Right cardiac atrium (tissue), 5 donors: ENCODE data around the gene PIK3IP1. TPM values are rescaled to one million over a fixed set of nuclear protein-coding genes. Genes with fewer than 3 reads are reported as not detected.

Experiments used
- ATAC-seq, 2 donors: fragments of 200-7000 bp; cut with Tn5 transposase; one replicate each; pipeline versions ENCODE4 v1.8.0 to v1.9.1; 2020; ENCODE audit warnings: moderate library complexity in 2 of 2, mild to moderate bottlenecking in 1 of 2
- DNase-seq, 3 donors: peaks; one replicate each; pipeline ENCODE4 v3.0.0-alpha.2; 2020
- H3K27ac ChIP-seq: one replicate; pipeline ENCODE4 v1.5.1; 2013; ENCODE audit warnings: mild to moderate bottlenecking, low read length, control low read depth, moderate library complexity
- H3K27me3 ChIP-seq: one replicate; pipeline ENCODE4 v1.6.1; 2013; ENCODE audit not compliant: control insufficient read depth, insufficient read depth
- H3K4me1 ChIP-seq: one replicate; pipeline ENCODE4 v1.6.1; 2013; ENCODE audit warnings: low read length; ENCODE audit not compliant: control insufficient read depth, insufficient read depth
- H3K4me3 ChIP-seq: one replicate; pipeline ENCODE4 v1.5.1; 2013; ENCODE audit warnings: low read length, control low read depth
- H3K9me3 ChIP-seq: one replicate; pipeline ENCODE4 v1.6.1; 2013; ENCODE audit warnings: low read length; ENCODE audit not compliant: control insufficient read depth
- WGBS: extraction: QIAGEN DNeasy Blood & Tissue Kit; methylation state at CpG from one replicate; pipeline ENCODE4 v1.1.7; 2013; 5-methylcytosine and 5-hydroxymethylcytosine counted together
- intact Hi-C, 4 donors: fragments of 100-400 bp; cut with DNase I; formaldehyde crosslinking; loops; one replicate each; pipeline versions ENCODE4 v1.11.0 to v1.14.0; 2022 to 2023
- polyA plus RNA-seq: library from polyadenylated mRNA; stranded (reverse); fragments of 200-250 nt; gene quantifications from one replicate; pipeline ENCODE4 v1.2.3, GENCODE V29; 2013
- total RNA-seq, 4 donors: library from RNA; stranded (reverse); fragmentation: NEBNext Ultra II Directional; extraction: Animal tissue kit (Norgen Biotek cat#: 25700); gene quantifications; one replicate each; pipeline ENCODE4 v1.2.1, GENCODE V29; 2021
- donor health status: healthy with polysubstance abuse.
- donor health status: DM: no; HTN: yes; CAD: no.
- donor health status: DM: no; HTN: no; CAD: no.
- donor health status: DM: no; HTN: yes; CAD: no; lungs with severe emphysema.
- donor health status: DM: yes; HTN: yes; CAD: no.

The PIK3IP1 gene
- total and polyA plus RNA-seq, 5 donors: 5.9 to 17.6 (median 13.9) TPM

DNA sequence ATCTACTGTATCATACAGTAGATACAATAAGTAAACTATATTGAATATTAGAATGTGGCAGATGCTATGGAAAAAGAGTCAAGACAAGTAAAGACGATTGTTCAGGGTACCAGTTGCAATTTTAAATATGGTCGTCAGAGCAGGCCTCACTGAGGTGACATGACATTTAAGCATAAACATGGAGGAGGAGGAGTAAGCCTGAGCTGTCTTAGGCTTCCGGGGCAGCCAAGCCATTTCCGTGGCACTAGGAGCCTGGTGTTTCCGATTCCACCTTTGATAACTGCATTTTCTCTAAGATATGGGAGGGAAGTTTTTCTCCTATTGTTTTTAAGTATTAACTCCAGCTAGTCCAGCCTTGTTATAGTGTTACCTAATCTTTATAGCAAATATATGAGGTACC lies 14.5 kb downstream of the PIK3IP1 start:
- Histone ChIP-seq H3K27ac (no peak overlapping the region), H3K4me3 (no peak overlapping the region), H3K27me3 (no peaks in the 10 kb centered on the region), H3K4me1 (no peaks in the 10 kb centered on the region), H3K9me3 (no peaks in the 10 kb centered on the region)
- 80% methylated on average over 5 of the region's 5 CpGs for WGBS
- intact Hi-C loops: no loop called here
- DNase-seq (no peak), ATAC-seq (no peak)

DNA sequence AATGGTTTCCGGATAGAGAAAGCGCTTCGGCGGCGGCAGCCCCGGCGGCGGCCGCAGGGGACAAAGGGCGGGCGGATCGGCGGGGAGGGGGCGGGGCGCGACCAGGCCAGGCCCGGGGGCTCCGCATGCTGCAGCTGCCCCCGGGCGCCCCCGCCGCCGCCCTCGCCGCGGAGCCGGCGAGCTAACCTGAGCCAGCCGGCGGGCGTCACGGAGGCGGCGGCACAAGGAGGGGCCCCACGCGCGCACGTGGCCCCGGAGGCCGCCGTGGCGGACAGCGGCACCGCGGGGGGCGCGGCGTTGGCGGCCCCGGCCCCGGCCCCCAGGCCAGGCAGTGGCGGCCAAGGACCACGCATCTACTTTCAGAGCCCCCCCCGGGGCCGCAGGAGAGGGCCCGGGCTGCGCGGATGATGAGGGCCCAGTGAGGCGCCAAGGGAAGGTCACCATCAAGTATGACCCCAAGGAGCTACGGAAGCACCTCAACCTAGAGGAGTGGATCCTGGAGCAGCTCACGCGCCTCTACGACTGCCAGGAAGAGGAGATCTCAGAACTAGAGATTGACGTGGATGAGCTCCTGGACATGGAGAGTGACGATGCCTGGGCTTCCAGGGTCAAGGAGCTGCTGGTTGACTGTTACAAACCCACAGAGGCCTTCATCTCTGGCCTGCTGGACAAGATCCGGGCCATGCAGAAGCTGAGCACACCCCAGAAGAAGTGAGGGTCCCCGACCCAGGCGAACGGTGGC lies 15.7 kb downstream of the PIK3IP1 start:
- DNase-seq (no peak), ATAC-seq (no peak)
- Histone ChIP-seq H3K27ac (no peak overlapping the region), H3K4me3 (no peak overlapping the region), H3K27me3 (no peaks in the 10 kb centered on the region), H3K9me3 (no peaks in the 10 kb centered on the region), H3K4me1 (no peaks in the 10 kb centered on the region)
- 94% methylated on average over 67 of the region's 69 CpGs for WGBS
- intact Hi-C loops: no loop called here

GRCh38 chr22:31275576-31275975 lies 16.7 kb downstream of the PIK3IP1 start:
- H3K4me3 ChIP-seq: no peak overlapping the region
- DNase-seq: no peak
- no peak overlapping the region for H3K27ac ChIP-seq
- no peak for ATAC-seq
- no peaks in the 10 kb centered on the region for H3K9me3 ChIP-seq
- no peaks in the 10 kb centered on the region for H3K4me1 ChIP-seq
- no peaks in the 10 kb centered on the region for H3K27me3 ChIP-seq
- WGBS: 75% methylated on average over 5 of the region's 5 CpGs
- intact Hi-C loops: no loop called here

DNA sequence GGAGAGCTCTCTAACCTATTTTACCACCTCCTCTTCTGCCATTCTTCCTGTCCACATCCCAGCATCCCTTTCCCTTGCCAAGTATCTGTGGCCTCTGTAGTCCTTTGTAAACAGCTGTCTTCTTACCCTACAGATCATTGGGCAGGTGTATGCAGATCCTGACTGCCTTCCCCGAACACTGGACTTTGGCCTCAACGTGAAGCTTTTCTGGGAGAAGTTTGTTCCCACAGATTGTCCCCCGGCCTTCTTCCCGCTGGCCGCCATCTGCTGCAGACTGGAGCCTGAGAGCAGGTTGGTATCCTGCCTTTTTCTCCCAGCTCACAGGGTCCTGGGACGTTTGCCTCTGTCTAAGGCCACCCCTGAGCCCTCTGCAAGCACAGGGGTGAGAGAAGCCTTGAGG lies 17.3 kb downstream of the PIK3IP1 start:
- Histone ChIP-seq H3K27me3 (no peaks in the 10 kb centered on the region), H3K4me1 (no peaks in the 10 kb centered on the region), H3K4me3 (no peak overlapping the region), H3K9me3 (no peaks in the 10 kb centered on the region), H3K27ac (no peak overlapping the region)
- intact Hi-C loops: no loop called here
- no peak for ATAC-seq
- no peak for DNase-seq
- 88% methylated on average over 6 of the region's 6 CpGs for WGBS

- no peaks in the 10 kb centered on the region for H3K27me3 ChIP-seq
- no peaks in the 10 kb centered on the region for H3K4me1 ChIP-seq
- DNase-seq (no peak), ATAC-seq (no peak)
- no peak overlapping the region for H3K4me3 ChIP-seq
- intact Hi-C loops: loop anchor here in 2 of 4 donors (5.0 kb wide), 2 partner anchors 57 to 62 kb away; partner anchors contain the start of gene LIMK2 (in 1 of the 2)
- 82% methylated on average over 3 of the region's 3 CpGs for WGBS
- H3K27ac ChIP-seq: no peak overlapping the region
- H3K9me3 ChIP-seq: no peaks in the 10 kb centered on the region
Observed at GRCh38 chr22:31274017-31274416, 18.3 kb downstream of the PIK3IP1 start.

- no peaks in the 10 kb centered on the region for H3K4me1 ChIP-seq
- H3K27ac ChIP-seq: no peak overlapping the region
- ATAC-seq (peak; percentile 69 to 70), DNase-seq (no peak)
- no peak overlapping the region for H3K4me3 ChIP-seq
- intact Hi-C loops: loop anchor here in 2 of 4 donors (5.0 kb wide), 2 partner anchors 55 to 60 kb away; partner anchors contain the start of gene LIMK2 (in 1 of the 2)
- WGBS: 71% methylated on average over 15 of the region's 15 CpGs
- H3K27me3 ChIP-seq: no peaks in the 10 kb centered on the region
- no peaks in the 10 kb centered on the region for H3K9me3 ChIP-seq
Observed at GRCh38 chr22:31272522-31273446, 19.5 kb downstream of the PIK3IP1 start.

- ATAC-seq (no peak), DNase-seq (no peak)
- H3K4me1 ChIP-seq: no peaks in the 10 kb centered on the region
- no peaks in the 10 kb centered on the region for H3K27me3 ChIP-seq
- WGBS: 74% methylated on average over 3 of the region's 3 CpGs
- intact Hi-C loops: loop anchor here in 2 of 4 donors (5.0 kb wide), 2 partner anchors 54 to 59 kb away; partner anchors contain the start of gene LIMK2 (in 1 of the 2)
- no peak overlapping the region for H3K4me3 ChIP-seq
- H3K9me3 ChIP-seq: no peaks in the 10 kb centered on the region
- H3K27ac ChIP-seq: peak overlapping the region; percentile 45
Observed at GRCh38 chr22:31271485-31271884, 20.8 kb downstream of the PIK3IP1 start.

DNA sequence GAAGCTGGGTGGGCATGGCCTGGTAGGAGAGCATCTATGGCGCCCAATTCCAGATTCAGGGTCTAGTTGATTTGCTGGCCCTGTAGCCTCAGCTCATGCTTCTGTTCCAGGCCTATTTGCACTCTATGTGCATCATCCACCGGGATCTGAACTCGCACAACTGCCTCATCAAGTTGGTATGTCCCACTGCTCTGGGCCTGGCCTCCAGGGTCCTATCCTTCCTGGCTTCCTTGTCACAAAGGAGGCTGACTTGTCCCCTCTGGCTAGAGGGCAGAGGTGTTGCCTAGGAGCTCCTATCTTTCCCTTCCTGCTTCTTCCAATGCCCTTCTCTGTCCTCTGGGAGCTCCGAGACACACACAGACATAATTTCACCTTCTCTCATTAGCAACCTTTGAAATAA lies 21.3 kb downstream of the PIK3IP1 start:
- no peak for DNase-seq
- no peak overlapping the region for H3K27ac ChIP-seq
- no peak overlapping the region for H3K4me3 ChIP-seq
- H3K27me3 ChIP-seq: no peaks in the 10 kb centered on the region
- ATAC-seq: no peak
- no peaks in the 10 kb centered on the region for H3K9me3 ChIP-seq
- H3K4me1 ChIP-seq: no peaks in the 10 kb centered on the region
- intact Hi-C loops: loop anchor here in 2 of 4 donors (5.0 kb wide), 2 partner anchors 54 to 59 kb away; partner anchors contain the start of gene LIMK2 (in 1 of the 2)
- WGBS: 91% methylated on average over 4 of the region's 4 CpGs

GRCh38 chr22:31269892-31270579 lies 22.3 kb downstream of the PIK3IP1 start:
- Histone ChIP-seq H3K27me3 (no peaks in the 10 kb centered on the region), H3K9me3 (no peaks in the 10 kb centered on the region), H3K27ac (no peak overlapping the region), H3K4me3 (no peak overlapping the region), H3K4me1 (no peaks in the 10 kb centered on the region)
- intact Hi-C loops: loop anchor here in 2 of 4 donors (5.0 kb wide), 2 partner anchors 53 to 58 kb away; partner anchors contain the start of gene LIMK2 (in 1 of the 2)
- DNase-seq (no peak), ATAC-seq (no peak)
- 41% methylated on average over 3 of the region's 3 CpGs for WGBS

GRCh38 chr22:31268281-31268680 lies 24.0 kb downstream of the PIK3IP1 start:
- 93% methylated on average over 2 of the region's 2 CpGs for WGBS
- intact Hi-C loops: no loop called here

More at GRCh38 chr22:31268281-31268680, 24.0 kb downstream of the PIK3IP1 start:
- Histone ChIP-seq H3K27ac (no peak overlapping the region), H3K4me1 (no peaks in the 10 kb centered on the region), H3K9me3 (no peaks in the 10 kb centered on the region), H3K27me3 (no peaks in the 10 kb centered on the region), H3K4me3 (no peak overlapping the region)
- no peak for ATAC-seq
- no peak for DNase-seq
